Astrocyte (in vitro differentiated cells and primary cell): Measurements from ENCODE around the gene ELAVL3. TPM values are rescaled to one million over a fixed set of nuclear protein-coding genes. Genes with fewer than 3 reads are reported as not detected.
A peak's percentile ranks its signal among the peaks of the same experiment; 100 is the strongest.

Experiments used
- DNase-seq: peaks from one replicate; pipeline ENCODE4 v3.0.0-alpha.2; 2010; ENCODE audit warnings: low read depth
- FAIRE-seq: peaks from 2 replicates; lab custom pipeline; 2011; peaks lifted over from hg19 to GRCh38; lab: Jason Lieb, UNC
- H2AFZ ChIP-seq: 2 replicates; pipeline ENCODE4 v1.6.0; 2012; ENCODE audit warnings: low read depth, low read length, inconsistent platforms
- H3K27ac ChIP-seq: 2 replicates; pipeline ENCODE4 v1.5.1; 2011; ENCODE audit warnings: low read depth, low read length, inconsistent platforms
- H3K27me3 ChIP-seq: 2 replicates; pipeline ENCODE4 v1.6.0; 2011; ENCODE audit warnings: low read length, inconsistent platforms; ENCODE audit not compliant: insufficient read depth
- H3K36me3 ChIP-seq: 2 replicates; pipeline ENCODE4 v1.5.1; 2011; ENCODE audit warnings: low read length, inconsistent platforms; ENCODE audit not compliant: insufficient read depth
- H3K4me1 ChIP-seq: 2 replicates; pipeline ENCODE4 v1.5.1; 2011; ENCODE audit warnings: low read length, inconsistent platforms; ENCODE audit not compliant: insufficient read depth
- H3K4me2 ChIP-seq: 2 replicates; pipeline ENCODE4 v1.6.0; 2012; ENCODE audit warnings: low read length, inconsistent platforms
- H3K4me3 ChIP-seq: 2 replicates; pipeline ENCODE4 v1.5.1; 2011; ENCODE audit warnings: low read depth, mild to moderate bottlenecking, low read length, inconsistent platforms; ENCODE audit not compliant: insufficient read depth
- H3K79me2 ChIP-seq: 2 replicates; pipeline ENCODE4 v1.6.0; 2012; ENCODE audit warnings: mild to moderate bottlenecking, low read length, inconsistent platforms; ENCODE audit not compliant: insufficient read depth
- H3K9ac ChIP-seq: 2 replicates; pipeline ENCODE4 v1.6.0; 2012; ENCODE audit warnings: mild to moderate bottlenecking, low read length, inconsistent platforms
- H3K9me3 ChIP-seq: 2 replicates; pipeline ENCODE4 v1.5.1; 2012; ENCODE audit warnings: low read depth, mild to moderate bottlenecking, low read length, inconsistent platforms; ENCODE audit not compliant: insufficient read depth
- H4K20me1 ChIP-seq: 2 replicates; pipeline ENCODE4 v1.6.0; 2012; ENCODE audit warnings: low read length, inconsistent platforms; ENCODE audit not compliant: insufficient read depth
- H3K27ac Mint-ChIP-seq: one replicate; pipeline ENCODE4 v1.8.0; 2021; ENCODE audit warnings: mild to moderate bottlenecking, mixed read lengths; ENCODE audit not compliant: unreplicated experiment
- H3K27me3 Mint-ChIP-seq: one replicate; pipeline ENCODE4 v1.8.0; 2021; ENCODE audit warnings: low read depth, mixed read lengths; ENCODE audit not compliant: unreplicated experiment
- H3K36me3 Mint-ChIP-seq: one replicate; pipeline ENCODE4 v1.8.0; 2021; ENCODE audit warnings: low read depth, mixed read lengths; ENCODE audit not compliant: unreplicated experiment
- H3K4me1 Mint-ChIP-seq: one replicate; pipeline ENCODE4 v1.8.0; 2021; ENCODE audit warnings: low read depth, mixed read lengths; ENCODE audit not compliant: unreplicated experiment
- H3K4me3 Mint-ChIP-seq: one replicate; pipeline ENCODE4 v1.8.0; 2021; ENCODE audit warnings: mild to moderate bottlenecking, moderate library complexity, mixed read lengths; ENCODE audit not compliant: unreplicated experiment
- H3K9me3 Mint-ChIP-seq: one replicate; pipeline ENCODE4 v1.8.0; 2021; ENCODE audit warnings: mild to moderate bottlenecking, mixed read lengths; ENCODE audit not compliant: unreplicated experiment
- EZH2 ChIP-seq: IDR thresholded peaks from 2 replicates; pipeline ENCODE4 v1.6.1; 2012; ENCODE audit warnings: mild to moderate bottlenecking, low read length, inconsistent platforms; ENCODE audit not compliant: insufficient read depth
- total RNA-seq: library from RNA; stranded (reverse); gene quantifications from 2 replicates; pipeline ENCODE4 v1.2.1, GENCODE V29; 2021
- TF ChIP-seq, protein P1 (sequence below): IDR thresholded peaks from 2 replicates; pipeline ENCODE4 v1.5.1; 2011; ENCODE audit warnings: low read depth, mild to moderate bottlenecking, inconsistent platforms, low read length, moderate library complexity; ENCODE audit not compliant: insufficient read depth

Gene ELAVL3
- total RNA-seq, 1 donor from 2014 or later = not detected

DNA sequence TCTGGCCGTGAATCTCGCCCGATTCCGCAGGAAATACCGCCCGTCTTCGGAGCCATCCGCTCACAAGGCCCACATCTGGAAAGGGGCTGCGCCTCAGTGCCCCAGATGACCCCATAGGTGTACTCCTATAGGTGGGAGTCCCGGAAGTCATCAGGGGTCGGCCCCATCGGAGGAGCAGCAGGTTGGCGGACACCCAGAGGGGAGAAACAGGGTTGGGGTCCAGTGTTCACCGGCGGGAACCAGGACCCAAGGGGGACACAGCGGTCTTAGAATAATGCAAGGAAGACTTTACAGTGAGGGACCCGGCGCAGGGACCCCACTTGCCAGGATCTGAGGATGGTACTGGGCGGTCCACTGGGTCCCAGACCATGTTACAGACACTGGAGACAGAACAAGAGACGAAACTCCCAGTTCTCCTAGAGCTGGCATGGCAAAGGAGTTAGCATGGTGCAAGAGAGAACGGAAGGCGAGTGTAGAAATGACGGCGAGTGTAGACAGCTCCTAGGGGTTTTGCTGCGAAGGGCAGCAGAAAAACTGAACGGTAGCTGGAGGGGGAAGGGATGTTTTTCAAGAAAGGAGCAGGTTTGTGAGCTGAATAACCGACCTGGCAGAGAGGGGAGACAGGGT lies 57.6 kb downstream of the ELAVL3 start:
- Histone ChIP-seq H3K79me2 (no peaks in the 10 kb centered on the region), H3K4me3 (no peak overlapping the region), H2AFZ (no peak overlapping the region), H3K9ac (no peak overlapping the region), H3K27ac (no peak overlapping the region), H4K20me1 (no peaks in the 10 kb centered on the region), H3K27me3 (peaks cover 49% of the 10 kb centered on the region), H3K4me2 (no peak overlapping the region), H3K9me3 (no peaks in the 10 kb centered on the region), H3K36me3 (no peaks in the 10 kb centered on the region), H3K4me1 (peaks cover 3% of the 10 kb centered on the region)
- DNase-seq = no peak
- no peaks in the 10 kb centered on the region for H3K4me1 Mint-ChIP-seq
- H3K4me3 Mint-ChIP-seq = no peak overlapping the region
- no peaks in the 10 kb centered on the region for H3K36me3 Mint-ChIP-seq
- TF ChIP-seq EZH2 = no peak
- TF ChIP-seq, protein P1, sequence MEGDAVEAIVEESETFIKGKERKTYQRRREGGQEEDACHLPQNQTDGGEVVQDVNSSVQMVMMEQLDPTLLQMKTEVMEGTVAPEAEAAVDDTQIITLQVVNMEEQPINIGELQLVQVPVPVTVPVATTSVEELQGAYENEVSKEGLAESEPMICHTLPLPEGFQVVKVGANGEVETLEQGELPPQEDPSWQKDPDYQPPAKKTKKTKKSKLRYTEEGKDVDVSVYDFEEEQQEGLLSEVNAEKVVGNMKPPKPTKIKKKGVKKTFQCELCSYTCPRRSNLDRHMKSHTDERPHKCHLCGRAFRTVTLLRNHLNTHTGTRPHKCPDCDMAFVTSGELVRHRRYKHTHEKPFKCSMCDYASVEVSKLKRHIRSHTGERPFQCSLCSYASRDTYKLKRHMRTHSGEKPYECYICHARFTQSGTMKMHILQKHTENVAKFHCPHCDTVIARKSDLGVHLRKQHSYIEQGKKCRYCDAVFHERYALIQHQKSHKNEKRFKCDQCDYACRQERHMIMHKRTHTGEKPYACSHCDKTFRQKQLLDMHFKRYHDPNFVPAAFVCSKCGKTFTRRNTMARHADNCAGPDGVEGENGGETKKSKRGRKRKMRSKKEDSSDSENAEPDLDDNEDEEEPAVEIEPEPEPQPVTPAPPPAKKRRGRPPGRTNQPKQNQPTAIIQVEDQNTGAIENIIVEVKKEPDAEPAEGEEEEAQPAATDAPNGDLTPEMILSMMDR = no peak
- FAIRE-seq = no peak
- H3K27ac Mint-ChIP-seq = no peak overlapping the region
- H3K9me3 Mint-ChIP-seq = peaks cover 3% of the 10 kb centered on the region
- H3K27me3 Mint-ChIP-seq = peaks cover 42% of the 10 kb centered on the region

DNA sequence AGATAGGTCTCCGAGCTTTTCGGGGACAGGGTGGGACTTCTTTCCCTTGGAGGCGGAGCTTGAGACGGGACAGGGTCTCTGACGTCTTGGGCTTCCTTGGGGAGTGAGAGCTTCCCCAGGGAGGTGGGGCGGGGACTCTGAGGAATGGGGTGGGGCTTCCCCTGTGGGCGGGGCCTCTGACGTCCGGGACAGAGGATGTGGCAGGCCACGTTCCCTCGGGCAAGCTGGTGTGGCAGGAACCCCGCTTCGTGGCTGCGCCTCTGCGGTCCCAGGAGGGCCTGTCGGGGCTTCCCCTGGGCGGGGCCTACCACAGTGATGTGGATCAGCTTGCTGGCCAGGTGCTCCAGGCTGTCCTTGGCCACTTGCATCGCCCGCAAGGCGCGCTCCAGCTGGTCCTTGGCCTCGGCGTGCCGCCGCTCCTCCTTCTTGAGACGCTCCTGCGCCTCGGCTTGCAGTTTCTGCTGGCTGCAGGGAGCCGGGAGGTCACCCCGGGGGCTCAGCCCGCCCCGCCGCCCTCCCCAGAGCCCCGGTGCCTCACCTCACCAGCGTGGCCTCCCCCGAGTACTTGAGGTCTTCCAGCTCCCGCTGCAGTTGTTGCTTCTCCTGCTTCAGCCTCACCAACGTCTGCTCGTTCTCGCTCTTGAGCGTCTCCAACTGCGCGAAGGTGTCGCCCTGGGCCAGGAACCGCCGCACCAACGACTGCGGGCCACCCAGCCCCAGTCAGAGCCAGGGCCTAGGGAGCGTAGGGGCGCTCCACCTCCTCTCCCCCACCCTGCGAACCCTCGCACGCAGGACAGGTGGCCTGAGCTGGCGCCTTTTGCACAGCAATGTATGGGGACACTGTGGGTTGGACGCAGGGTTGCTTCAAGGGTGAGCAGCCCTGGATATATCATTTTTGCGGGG lies 58.4 kb downstream of the ELAVL3 start:
- H3K27ac Mint-ChIP-seq = no peak overlapping the region
- H3K4me1 ChIP-seq = peaks cover 3% of the 10 kb centered on the region
- no peaks in the 10 kb centered on the region for H3K36me3 ChIP-seq
- no peaks in the 10 kb centered on the region for H3K36me3 Mint-ChIP-seq
- peaks cover 3% of the 10 kb centered on the region for H3K9me3 Mint-ChIP-seq
- peak overlapping the region; percentile 41 for H2AFZ ChIP-seq
- FAIRE-seq (no peak), DNase-seq (no peak)
- peaks cover 56% of the 10 kb centered on the region for H3K27me3 ChIP-seq
- no peaks in the 10 kb centered on the region for H3K79me2 ChIP-seq
- H4K20me1 ChIP-seq = no peaks in the 10 kb centered on the region
- TF ChIP-seq, protein P1 = no peak
- TF ChIP-seq EZH2 = no peak
- H3K9ac ChIP-seq = no peak overlapping the region
- no peaks in the 10 kb centered on the region for H3K4me1 Mint-ChIP-seq
- peak overlapping the region; percentile 20 for H3K4me3 Mint-ChIP-seq
- peaks cover 46% of the 10 kb centered on the region for H3K27me3 Mint-ChIP-seq
- no peak overlapping the region for H3K27ac ChIP-seq
- no peaks in the 10 kb centered on the region for H3K9me3 ChIP-seq
- no peak overlapping the region for H3K4me3 ChIP-seq
- peak overlapping the region; percentile 54 for H3K4me2 ChIP-seq
